ENCODE measurements around the gene MAN2A1. TPM values are rescaled to one million over a fixed set of nuclear protein-coding genes. Genes with fewer than 3 reads are reported as not detected.

MAN2A1 gene
- total RNA-seq, 4 donors from 2014 or later: 37.0 to 45.9 (median 39.8) TPM

- 86% methylated on average over 6 of the region's 6 CpGs for WGBS
- no peak overlapping the region for H3K4me3 ChIP-seq
- H3K9me3 ChIP-seq: no peaks in the 10 kb centered on the region
- H3K36me3 ChIP-seq: no peaks in the 10 kb centered on the region
- DNase-seq (ENCODE audit: low spot score in 2 of 2): no peak
- no peak overlapping the region for H3K27ac ChIP-seq
- H3K27me3 ChIP-seq: no peaks in the 10 kb centered on the region
- no peak for TF ChIP-seq CTCF (IDR thresholded peaks at IDR 0.05)
- no peak for TF ChIP-seq POLR2A (IDR thresholded peaks at IDR 0.05)
- TF ChIP-seq EP300 (IDR thresholded peaks at IDR 0.05): no peak
- TF ChIP-seq POLR2AphosphoS5 (IDR thresholded peaks at IDR 0.05): no peak
- peaks cover 5% of the 10 kb centered on the region for H3K4me1 ChIP-seq
Observed at GRCh38 chr5:109876030-109876725, 186.5 kb downstream of the MAN2A1 start.

GRCh38 chr5:109876941-109877669, 187.4 kb downstream of the MAN2A1 start:
- no peak for DNase-seq (ENCODE audit: low spot score in 2 of 2)
- Histone ChIP-seq H3K27ac (no peak overlapping the region), H3K27me3 (no peaks in the 10 kb centered on the region)

GRCh38 chr5:109877670-109878045, 187.9 kb downstream of the MAN2A1 start:
- H3K27ac ChIP-seq: no peak overlapping the region
- no peak overlapping the region for H3K4me3 ChIP-seq
- no peaks in the 10 kb centered on the region for H3K36me3 ChIP-seq
- peaks cover 5% of the 10 kb centered on the region for H3K4me1 ChIP-seq
- no peak for DNase-seq (ENCODE audit: low spot score in 2 of 2)
- no peaks in the 10 kb centered on the region for H3K27me3 ChIP-seq
- TF ChIP-seq CTCF (IDR thresholded peaks at IDR 0.05) (no peak), POLR2AphosphoS5 (IDR thresholded peaks at IDR 0.05) (no peak), EP300 (IDR thresholded peaks at IDR 0.05) (no peak), POLR2A (IDR thresholded peaks at IDR 0.05) (no peak)
- 77% methylated on average over 6 of the region's 6 CpGs for WGBS
- no peaks in the 10 kb centered on the region for H3K9me3 ChIP-seq

More at GRCh38 chr5:109876941-109877669, 187.4 kb downstream of the MAN2A1 start:
- Histone ChIP-seq H3K9me3 (no peaks in the 10 kb centered on the region), H3K4me3 (no peak overlapping the region), H3K36me3 (no peaks in the 10 kb centered on the region), H3K4me1 (peaks cover 5% of the 10 kb centered on the region)
- 73% methylated on average over 10 of the region's 10 CpGs for WGBS
- TF ChIP-seq POLR2AphosphoS5 (IDR thresholded peaks at IDR 0.05) (no peak), EP300 (IDR thresholded peaks at IDR 0.05) (no peak), CTCF (IDR thresholded peaks at IDR 0.05) (no peak), POLR2A (IDR thresholded peaks at IDR 0.05) (no peak)

- 86% methylated on average over 5 of the region's 5 CpGs for WGBS
- H3K27ac ChIP-seq: no peak overlapping the region
Observed at GRCh38 chr5:109878887-109879286, 189.2 kb downstream of the MAN2A1 start.

More at GRCh38 chr5:109878887-109879286, 189.2 kb downstream of the MAN2A1 start:
- no peaks in the 10 kb centered on the region for H3K27me3 ChIP-seq
- peaks cover 5% of the 10 kb centered on the region for H3K4me1 ChIP-seq
- no peak for TF ChIP-seq EP300 (IDR thresholded peaks at IDR 0.05)
- no peak for TF ChIP-seq CTCF (IDR thresholded peaks at IDR 0.05)
- no peak for TF ChIP-seq POLR2AphosphoS5 (IDR thresholded peaks at IDR 0.05)
- no peak for TF ChIP-seq POLR2A (IDR thresholded peaks at IDR 0.05)
- no peak overlapping the region for H3K4me3 ChIP-seq
- no peaks in the 10 kb centered on the region for H3K36me3 ChIP-seq
- no peak for DNase-seq (ENCODE audit: low spot score in 2 of 2)
- H3K9me3 ChIP-seq: no peaks in the 10 kb centered on the region
